Measurements from ENCODE around the gene ZNF740.

GRCh38 chr12:53201177-53201541, 20.6 kb downstream of the ZNF740 start:
- no peak for TF ChIP-seq CTCF (IDR thresholded peaks at IDR 0.05; ENCODE audit: poor library complexity, severe bottlenecking)
- no peak for TF ChIP-seq POLR2AphosphoS5 (IDR thresholded peaks at IDR 0.05)
- TF ChIP-seq EZH2 (IDR thresholded peaks at IDR 0.05; ENCODE audit: borderline replicate concordance, insufficient read depth, low read length, poor library complexity, severe bottlenecking): no peak
- TF ChIP-seq SMC3 (conservative IDR thresholded peaks at IDR 0.05; ENCODE audit: poor library complexity): no peak
- no peak for TF ChIP-seq EP300 (conservative IDR thresholded peaks at IDR 0.05; ENCODE audit: poor library complexity, severe bottlenecking)
- TF ChIP-seq RAD21 (conservative IDR thresholded peaks at IDR 0.05): no peak
- no peak for TF ChIP-seq MXI1 (conservative IDR thresholded peaks at IDR 0.05; ENCODE audit: poor library complexity, severe bottlenecking)

Measured in neural cell (in vitro differentiated cells).